ENCODE data around the gene DCX. TPM values are rescaled to one million over a fixed set of nuclear protein-coding genes. Genes with fewer than 3 reads are reported as not detected.
"Not testable (repeated sequence)": the region's sequence is repeated elsewhere in the genome, so short reads cannot be mapped to it uniquely, and the experiment has no call there.

The DCX gene
- total and polyA plus RNA-seq, 3 donors from 2014 or later = 0.16 to 0.44 (median 0.19) TPM

GRCh38 chrX:111353793-111354192 lies 58.2 kb downstream of the DCX start:
- Histone ChIP-seq H3K27me3 (no peaks in the 10 kb centered on the region), H3K27ac (no peak overlapping the region), H3K36me3 (ENCODE audit: low read depth, missing control alignments) (no peaks in the 10 kb centered on the region), H3K4me3 (no peak overlapping the region), H3K9me3 (no peaks in the 10 kb centered on the region), H3K4me1 (no peaks in the 10 kb centered on the region)
- TF ChIP-seq, protein P1, sequence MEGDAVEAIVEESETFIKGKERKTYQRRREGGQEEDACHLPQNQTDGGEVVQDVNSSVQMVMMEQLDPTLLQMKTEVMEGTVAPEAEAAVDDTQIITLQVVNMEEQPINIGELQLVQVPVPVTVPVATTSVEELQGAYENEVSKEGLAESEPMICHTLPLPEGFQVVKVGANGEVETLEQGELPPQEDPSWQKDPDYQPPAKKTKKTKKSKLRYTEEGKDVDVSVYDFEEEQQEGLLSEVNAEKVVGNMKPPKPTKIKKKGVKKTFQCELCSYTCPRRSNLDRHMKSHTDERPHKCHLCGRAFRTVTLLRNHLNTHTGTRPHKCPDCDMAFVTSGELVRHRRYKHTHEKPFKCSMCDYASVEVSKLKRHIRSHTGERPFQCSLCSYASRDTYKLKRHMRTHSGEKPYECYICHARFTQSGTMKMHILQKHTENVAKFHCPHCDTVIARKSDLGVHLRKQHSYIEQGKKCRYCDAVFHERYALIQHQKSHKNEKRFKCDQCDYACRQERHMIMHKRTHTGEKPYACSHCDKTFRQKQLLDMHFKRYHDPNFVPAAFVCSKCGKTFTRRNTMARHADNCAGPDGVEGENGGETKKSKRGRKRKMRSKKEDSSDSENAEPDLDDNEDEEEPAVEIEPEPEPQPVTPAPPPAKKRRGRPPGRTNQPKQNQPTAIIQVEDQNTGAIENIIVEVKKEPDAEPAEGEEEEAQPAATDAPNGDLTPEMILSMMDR (IDR thresholded peaks at IDR 0.05) = no peak
- TF ChIP-seq POLR2A (IDR thresholded peaks at IDR 0.05) = no peak
- intact Hi-C loops (cut with DNase I; ENCODE audit: low total_unique reads) = no loop called here
- no peak for DNase-seq
- WGBS, 2 donors = 26 to 48% methylated on average over 2 of the region's 2 CpGs

DNA sequence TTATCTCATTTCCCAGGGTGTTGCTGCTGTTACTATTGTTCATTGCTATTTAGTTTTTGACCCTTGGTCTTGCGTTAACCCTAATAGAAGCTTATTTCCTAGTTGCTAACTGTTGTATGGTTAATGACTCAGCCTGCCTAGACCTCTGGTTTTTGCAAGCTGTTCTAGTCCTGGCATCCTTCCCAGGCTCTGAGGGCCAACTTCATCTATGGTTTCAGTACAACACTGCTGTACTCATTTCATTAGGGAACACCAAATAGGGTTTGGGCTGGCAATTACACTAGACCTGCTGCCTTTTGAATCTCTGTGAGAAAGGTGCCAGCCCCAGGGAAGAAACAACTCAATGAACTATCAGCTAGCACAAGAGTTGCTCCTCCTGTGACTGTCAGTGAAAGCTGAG lies 59.6 kb downstream of the DCX start:
- Histone ChIP-seq H3K27ac (no peak overlapping the region), H3K4me3 (no peak overlapping the region), H3K9me3 (no peaks in the 10 kb centered on the region), H3K27me3 (no peaks in the 10 kb centered on the region), H3K36me3 (ENCODE audit: low read depth, missing control alignments) (no peaks in the 10 kb centered on the region), H3K4me1 (no peaks in the 10 kb centered on the region)
- 57 to 69% methylated on average over 1 of the region's 1 CpG for WGBS, 2 donors
- TF ChIP-seq, protein P1 (IDR thresholded peaks at IDR 0.05) = no peak
- TF ChIP-seq POLR2A (IDR thresholded peaks at IDR 0.05) = no peak
- intact Hi-C loops (cut with DNase I; ENCODE audit: low total_unique reads) = no loop called here
- peak; percentile 22 for DNase-seq

DNA sequence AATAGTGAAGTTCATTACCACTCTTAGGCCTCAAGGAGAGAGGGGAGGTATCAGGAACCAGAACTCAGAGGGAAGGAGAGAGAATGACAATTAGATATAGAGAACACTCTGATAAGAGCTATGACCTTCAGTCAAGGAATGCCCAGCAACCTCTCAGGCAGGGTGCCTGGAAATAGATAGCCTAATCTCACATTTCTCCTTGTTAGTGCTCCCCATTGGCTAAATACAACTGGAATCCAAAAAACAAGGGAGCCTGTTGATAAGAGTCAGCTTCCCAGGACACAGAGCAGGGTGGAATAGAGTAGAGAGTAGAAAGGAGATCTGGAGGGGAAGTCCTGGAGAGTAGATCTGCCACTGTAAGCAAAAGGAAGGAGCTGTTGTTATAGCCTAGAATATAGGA lies 62.1 kb downstream of the DCX start:
- DNase-seq = no peak
- Histone ChIP-seq H3K36me3 (ENCODE audit: low read depth, missing control alignments) (no peaks in the 10 kb centered on the region), H3K4me1 (no peaks in the 10 kb centered on the region), H3K27me3 (no peaks in the 10 kb centered on the region), H3K9me3 (no peaks in the 10 kb centered on the region), H3K27ac (no peak overlapping the region), H3K4me3 (no peak overlapping the region)
- intact Hi-C loops (cut with DNase I; ENCODE audit: low total_unique reads) = no loop called here
- TF ChIP-seq, protein P1 (IDR thresholded peaks at IDR 0.05) = no peak
- TF ChIP-seq POLR2A (IDR thresholded peaks at IDR 0.05) = no peak

- no peak for DNase-seq
- WGBS, 2 donors = 36% methylated on average over 3 of the region's 3 CpGs; no CpG with 5 or more reads in 1 of the 2 donors
- no peak for TF ChIP-seq POLR2A (IDR thresholded peaks at IDR 0.05)
- TF ChIP-seq, protein P1 (IDR thresholded peaks at IDR 0.05) = no peak
- Histone ChIP-seq H3K9me3 (no peaks in the 10 kb centered on the region), H3K4me1 (no peaks in the 10 kb centered on the region), H3K27ac (no peak overlapping the region), H3K27me3 (no peaks in the 10 kb centered on the region), H3K4me3 (no peak overlapping the region), H3K36me3 (ENCODE audit: low read depth, missing control alignments) (no peaks in the 10 kb centered on the region)
- intact Hi-C loops (cut with DNase I; ENCODE audit: low total_unique reads) = no loop called here
These were observed 62.9 kb downstream of the DCX start for GRCh38 chrX:111349101-111349500.

DNA sequence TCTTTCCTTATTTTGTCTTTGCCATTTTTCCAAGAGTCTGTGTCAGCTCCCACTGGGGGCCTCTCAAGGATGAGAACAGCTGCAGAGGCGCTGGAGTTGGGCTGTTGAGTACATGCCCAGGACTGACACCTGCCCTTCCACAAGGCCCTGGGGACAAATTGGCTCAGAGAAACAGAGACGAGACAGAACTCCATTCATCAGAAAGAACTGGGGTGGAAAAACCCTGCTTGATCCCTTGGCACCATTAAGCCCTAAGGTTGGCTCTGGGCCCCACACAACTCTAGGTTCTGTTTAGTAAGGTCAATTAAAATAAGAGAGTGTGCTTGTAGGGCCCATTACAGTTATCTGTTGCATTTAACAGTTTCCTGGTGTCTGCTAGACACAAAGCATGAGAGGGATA lies 63.6 kb downstream of the DCX start:
- no peaks in the 10 kb centered on the region for H3K27me3 ChIP-seq
- intact Hi-C loops (cut with DNase I; ENCODE audit: low total_unique reads) = no loop called here
- no peaks in the 10 kb centered on the region for H3K4me1 ChIP-seq
- 61% methylated on average over 2 of the region's 2 CpGs; no CpG with 5 or more reads in 1 of the 2 donors for WGBS, 2 donors
- H3K4me3 ChIP-seq = no peak overlapping the region
- DNase-seq = no peak
- no peaks in the 10 kb centered on the region for H3K9me3 ChIP-seq
- TF ChIP-seq, protein P1 (IDR thresholded peaks at IDR 0.05) = no peak
- no peak for TF ChIP-seq POLR2A (IDR thresholded peaks at IDR 0.05)
- H3K27ac ChIP-seq = no peak overlapping the region
- no peaks in the 10 kb centered on the region for H3K36me3 ChIP-seq (ENCODE audit: low read depth, missing control alignments)

GRCh38 chrX:111346150-111346549 lies 65.8 kb downstream of the DCX start:
- DNase-seq = not testable (repeated sequence)

More at GRCh38 chrX:111346150-111346549, 65.8 kb downstream of the DCX start:
- H3K4me1 ChIP-seq; H3K36me3 ChIP-seq (ENCODE audit: low read depth, missing control alignments); intact Hi-C loops (cut with DNase I; ENCODE audit: low total_unique reads); H3K9me3 ChIP-seq; H3K27ac ChIP-seq; H3K27me3 ChIP-seq; H3K4me3 ChIP-seq: not testable (repeated sequence)
